Kidney capillary endothelial cell (primary cell): ENCODE results near the gene PNKD.
"Not testable (repeated sequence)": the region's sequence is repeated elsewhere in the genome, so short reads cannot be mapped to it uniquely, and the experiment has no call there.

Source experiments
- DNase-seq: peaks from one replicate; pipeline ENCODE4 v3.0.0-alpha.2; 2018; ENCODE audit warnings: low spot score

Gene PNKD

DNA sequence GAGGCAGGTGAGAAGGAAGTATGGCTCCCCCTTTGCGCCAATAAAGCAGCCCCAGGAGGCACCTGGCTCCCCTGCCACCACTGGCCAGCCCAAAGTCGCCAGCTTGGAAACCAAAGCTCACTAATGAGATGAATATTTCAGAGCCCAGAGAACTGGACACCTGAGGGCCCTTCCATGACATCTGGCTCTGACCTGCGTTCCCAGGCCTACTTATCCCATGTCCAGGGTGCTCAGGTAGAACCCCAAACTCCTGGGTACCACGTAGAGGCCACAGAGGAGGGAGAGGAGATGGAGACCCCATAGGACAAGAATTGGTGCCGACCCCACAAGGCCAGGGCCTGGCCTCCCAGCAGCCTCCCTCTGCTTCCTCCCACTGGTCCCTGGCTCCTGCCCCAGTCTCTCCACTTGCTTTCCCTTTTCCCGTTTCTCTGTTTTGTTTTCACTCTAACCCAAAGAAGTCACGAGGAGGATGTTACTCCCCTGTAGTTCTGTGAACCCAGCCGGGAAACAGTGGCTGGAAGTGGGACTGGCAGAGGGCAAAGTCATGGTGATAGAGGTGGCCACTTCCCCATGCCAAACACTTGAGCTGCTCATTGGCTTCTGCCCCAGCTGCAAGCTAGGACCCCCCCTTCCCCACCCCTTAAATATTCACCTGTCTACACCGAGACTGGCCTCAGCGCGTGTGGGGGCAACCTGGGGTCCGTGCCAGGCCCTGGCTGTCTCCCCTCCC lies 21.2 kb downstream of the PNKD start:
- DNase-seq = no peak

DNA sequence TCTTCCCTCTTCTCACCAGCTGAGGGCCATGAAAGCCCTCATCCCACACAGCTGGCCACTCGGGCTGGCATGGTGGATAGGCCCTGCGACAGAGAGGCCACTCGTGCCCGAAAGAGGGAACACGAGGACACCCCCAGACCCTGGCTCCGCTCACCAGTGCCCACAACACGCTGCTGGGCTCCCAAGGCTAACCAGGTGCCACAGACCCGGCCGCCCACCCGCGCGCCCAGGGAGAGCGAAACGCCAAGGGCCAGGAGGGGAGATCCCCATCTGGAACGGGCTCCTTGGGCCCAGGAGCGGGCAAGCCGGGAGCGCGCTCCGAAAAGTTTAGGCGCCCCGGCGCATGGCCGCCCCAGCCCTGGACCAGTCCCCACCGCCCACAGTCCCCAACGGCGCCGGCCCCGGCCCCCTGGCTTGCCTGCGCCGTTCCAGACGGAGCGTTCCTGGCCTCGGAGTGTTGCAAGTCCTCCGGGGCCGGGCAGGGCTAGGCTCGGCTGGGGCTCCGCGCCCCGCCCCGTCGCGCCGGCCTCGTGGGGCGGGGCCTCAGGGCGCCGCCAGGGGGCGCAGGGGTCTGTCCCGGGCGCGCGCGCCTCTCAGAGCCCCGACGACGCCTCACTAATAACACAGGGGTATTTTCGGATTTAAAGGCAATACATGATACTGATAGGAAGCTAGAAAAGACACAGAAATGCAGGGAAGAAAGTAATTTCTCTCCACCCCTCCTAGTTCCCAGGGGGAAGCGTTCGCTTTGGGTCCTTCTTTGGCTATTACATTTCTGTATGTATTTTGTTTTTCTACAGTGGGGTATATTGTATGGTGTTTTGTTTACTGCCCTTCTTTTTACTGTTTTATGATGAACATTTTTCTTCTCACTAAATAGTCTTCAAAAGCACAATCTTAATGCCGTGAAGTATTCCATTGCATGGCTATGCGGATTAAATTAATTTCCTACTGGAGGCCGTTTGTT lies 22.0 kb downstream of the PNKD start, which contains the start of gene TMBIM1:
Gene TMBIM1 (minus strand): TSS at position 456 of the 967 bp plus-strand sequence. CDS start 10,362 bp downstream, outside the sequence.
- DNase-seq = peak; percentile 68

DNA sequence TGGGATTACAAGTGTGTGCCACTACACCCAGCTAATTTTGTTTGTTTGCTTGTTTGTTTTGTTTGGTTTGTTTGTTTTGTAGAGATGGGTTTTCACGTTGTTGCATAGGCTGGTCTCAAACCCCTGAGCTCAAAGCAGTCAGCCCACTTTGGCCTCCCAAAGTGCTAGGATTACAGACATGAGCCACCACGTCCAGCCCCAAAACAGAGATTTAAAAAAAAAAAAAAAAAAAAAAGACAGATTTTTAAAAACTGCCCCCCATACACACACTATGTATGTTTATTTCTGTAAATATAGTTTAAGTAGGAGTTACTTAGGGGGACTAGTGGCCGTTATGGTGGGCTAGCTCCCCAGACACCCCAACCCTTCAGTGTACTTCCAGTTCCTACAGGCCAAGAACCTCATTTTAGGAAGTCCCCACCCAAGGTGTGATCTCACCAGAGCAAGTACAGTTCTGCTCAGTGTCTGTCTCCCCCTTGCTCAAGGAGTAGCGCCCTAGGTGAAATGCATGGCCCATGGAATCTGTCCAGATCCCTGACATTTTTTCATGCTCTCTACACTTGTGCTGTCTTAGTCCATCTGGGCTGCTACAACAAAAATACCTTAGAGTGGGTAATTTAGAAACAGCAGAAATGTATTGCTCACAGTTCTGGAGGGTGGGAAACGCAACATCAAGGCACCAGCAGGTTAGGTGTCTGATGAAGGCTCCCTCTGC lies 23.6 kb downstream of the PNKD start:
- DNase-seq = no peak

DNA sequence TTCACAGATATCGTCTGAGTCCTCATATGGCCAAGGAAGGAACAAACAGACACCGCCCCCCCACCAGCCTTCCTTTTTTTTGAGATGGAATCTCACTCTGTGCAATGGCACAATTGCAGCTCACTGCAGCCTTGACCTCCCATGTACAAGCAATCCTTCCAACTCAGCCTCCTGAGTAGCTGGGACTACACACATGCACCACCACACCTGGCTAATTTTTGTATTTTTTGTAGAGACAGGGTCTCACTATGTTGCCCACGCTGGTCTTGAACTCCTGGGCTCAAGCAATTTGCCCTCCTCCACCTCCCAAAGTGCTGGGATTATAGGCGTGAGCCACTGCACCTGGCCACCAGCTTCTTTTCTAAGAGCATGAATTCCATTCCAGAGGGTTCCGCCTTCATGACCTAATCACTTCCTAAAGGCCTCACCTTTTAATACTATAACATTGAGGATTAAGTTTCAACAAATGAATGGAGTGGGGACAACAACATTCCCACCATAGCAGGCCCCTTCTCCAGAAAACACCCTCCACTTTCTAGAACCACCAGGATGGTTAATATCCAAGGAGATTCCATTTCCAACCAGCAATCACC lies 24.2 kb downstream of the PNKD start:
- DNase-seq = no peak

DNA sequence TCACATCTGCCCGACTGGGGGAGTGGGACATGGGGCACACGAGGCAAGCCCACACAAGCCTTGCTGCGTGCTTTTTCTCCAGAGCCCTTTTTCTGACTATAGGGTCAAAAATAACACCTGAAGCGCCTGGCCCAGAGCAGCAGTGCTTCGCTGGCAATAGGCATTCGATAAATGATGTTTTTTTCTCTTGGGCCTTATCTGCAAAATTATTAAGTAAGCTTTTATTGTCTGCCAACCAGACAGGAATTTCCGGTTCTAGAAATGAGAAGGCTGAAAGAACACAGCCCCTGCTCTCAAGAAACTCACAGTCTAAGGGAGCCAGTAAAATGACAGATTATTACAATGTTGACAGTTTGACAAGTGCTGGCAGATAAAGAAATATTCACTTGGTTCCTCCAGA lies 24.7 kb downstream of the PNKD start:
- peak; percentile 41 for DNase-seq

DNA sequence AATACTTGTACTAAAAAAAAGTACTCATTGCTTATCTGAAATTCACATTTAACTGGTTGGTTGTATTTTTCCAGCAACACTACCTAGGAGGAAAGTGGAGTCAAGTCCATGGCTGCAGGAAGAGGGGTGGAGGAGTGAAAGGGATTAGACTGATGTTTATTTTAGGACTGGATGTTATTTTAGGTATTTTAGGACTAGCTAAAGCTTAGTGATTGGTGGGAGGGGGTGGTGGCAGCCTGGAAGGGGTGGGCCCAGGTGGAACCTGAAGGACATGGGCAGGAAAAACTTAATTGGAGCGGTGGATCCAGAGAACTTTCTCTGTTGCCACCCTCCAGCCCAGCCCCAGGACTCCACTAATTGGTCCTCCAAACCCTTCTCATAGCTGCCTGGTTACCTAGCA lies 25.9 kb downstream of the PNKD start:
- DNase-seq = no peak

DNA sequence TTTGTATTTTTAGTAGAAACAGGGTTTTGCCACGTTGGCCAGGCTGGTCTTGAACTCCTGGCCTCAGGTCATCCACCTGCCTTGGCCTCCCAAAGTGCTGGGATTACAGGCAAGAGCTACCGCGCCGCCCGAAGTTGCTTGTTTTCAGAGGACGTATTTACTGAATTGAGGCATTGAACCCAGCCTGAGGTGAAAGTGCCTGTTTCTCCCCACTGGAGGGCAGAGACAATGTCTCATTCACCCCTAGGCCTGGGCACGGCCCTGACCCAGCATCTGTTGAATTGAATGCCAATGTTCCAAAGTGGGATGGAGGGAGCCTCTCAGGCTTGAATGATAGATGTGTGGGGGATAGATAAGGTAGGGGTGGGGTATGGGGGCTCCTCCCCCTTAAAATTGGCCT lies 26.5 kb downstream of the PNKD start:
- no peak for DNase-seq

DNA sequence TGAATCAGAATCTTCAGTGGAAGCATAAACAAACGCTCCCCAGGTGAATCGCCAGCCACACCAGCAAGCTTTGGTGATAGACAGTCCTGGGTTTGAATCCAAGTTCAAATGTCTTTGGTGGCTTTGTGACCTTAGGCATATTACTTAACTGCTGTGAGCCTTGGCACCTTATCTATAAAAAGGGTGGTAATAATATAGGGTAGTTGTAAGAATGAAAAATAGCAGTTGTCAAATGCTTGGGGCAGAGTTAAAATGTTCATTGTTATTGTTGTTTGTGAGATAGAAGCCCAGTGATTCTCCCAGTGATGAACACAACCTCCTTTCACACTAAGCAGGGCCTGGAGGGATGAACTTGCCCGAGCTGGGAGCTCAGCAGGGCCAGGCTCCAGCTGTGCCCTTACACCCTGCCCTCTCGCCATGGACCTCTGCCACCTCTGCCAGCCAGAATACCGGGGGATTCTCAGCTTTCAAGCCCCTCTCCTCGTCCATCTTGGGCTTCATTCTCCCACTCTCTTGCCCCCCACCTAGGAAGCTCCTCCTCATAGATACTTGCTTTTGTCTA lies 28.1 kb downstream of the PNKD start:
- DNase-seq = no peak

DNA sequence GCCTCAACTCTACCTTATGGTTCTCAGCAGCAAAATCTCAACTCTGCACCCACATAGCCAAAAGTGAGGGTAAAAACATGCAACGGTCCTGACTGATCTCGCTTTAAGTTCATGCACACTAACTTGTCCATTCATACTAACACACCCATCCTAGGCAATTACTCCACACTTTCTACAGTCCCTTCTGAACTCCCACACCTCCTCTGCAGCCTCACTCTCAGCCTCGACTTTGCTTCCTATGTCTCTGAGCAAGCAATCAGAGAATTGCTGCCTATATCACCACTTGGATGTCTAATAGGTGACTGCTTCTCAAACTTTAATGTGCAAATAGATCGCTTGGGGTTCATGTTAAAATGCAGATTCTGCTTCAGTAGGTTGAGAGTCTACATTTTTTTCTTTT lies 29.8 kb downstream of the PNKD start:
- no peak for DNase-seq

DNA sequence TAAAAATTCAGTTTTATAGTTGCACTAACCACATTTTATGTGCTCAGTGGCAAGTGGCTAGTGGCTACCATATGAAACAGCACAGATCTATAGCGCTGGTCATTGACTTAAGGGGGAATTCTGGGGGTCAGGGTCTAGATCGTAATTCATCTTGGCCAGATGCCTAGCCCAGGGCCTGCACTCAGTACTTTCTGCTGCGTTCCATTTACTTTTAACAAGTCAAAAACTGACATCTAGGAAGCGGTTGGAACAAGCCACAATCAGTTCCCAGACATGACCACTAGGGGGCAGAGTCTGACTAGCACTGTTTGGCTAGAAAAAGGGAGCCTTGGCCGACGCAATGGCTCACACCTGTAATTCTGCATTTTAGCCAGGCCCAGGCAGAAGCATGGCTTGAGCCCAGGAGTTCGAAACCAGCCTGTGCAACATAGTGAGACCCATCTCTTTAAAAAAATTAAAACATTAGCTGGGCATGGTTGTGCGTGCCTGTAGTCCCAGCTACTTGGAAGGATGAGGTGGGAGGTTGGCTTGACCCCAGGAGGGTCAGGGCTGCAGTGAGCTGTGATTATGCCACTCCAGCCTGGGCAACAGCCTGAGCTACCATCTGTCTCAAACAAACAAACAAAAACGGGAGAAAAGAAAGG lies 31.0 kb downstream of the PNKD start:
- DNase-seq = peak; percentile 75

DNA sequence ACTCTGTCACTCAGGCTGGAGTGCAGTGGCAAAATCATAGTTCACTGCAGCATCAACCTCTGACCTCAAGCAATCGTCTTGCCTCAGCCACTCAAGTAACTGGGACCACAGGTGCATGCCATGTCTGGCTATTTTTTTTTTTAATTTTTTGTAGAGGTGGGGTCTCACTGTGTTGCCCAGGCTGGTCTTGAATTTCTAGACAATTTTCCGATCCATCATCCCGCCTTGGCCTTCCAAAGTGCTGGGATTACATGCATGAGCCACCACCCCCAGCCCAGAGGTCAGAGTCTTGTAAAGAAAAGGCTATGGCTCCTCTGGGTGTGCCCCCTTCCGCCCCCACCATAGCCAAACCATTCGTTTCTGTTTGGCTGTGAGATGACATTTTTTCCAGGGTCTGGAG lies 35.1 kb downstream of the PNKD start:
- no peak for DNase-seq

DNA sequence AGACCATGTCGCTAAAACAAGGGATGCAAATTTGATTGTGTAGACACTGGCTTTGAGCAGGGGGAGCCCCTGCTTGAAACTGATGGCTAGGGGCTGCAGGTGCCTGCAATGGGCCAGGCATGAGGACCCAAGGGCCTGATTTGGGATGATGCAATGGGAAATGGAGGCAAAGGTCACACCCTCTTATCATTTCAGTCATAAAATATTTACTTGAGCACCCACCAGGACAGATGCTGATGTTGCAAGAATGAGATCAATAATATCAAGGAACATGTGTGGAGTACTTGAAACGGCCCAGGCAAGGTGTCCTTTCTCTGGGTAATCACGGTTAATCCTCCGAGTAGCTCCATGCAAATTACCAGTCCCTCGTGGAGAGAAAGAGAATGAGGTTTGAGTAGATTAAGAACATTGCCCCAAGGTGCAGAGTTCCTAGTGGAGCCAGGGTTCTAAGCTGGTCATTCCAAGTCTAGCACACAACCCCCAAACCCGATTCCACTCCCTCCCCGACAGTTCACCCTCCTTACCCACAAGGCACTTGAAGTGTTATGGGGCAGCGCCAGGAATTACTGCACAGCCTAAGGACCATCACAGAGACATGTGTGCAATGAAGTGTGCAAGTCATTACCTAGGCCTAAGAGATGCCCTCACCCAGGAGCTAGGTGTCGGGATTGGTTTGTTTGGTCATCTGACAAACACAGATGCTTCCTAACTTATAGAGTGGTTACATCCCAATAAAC lies 36.0 kb downstream of the PNKD start:
- DNase-seq = no peak

DNA sequence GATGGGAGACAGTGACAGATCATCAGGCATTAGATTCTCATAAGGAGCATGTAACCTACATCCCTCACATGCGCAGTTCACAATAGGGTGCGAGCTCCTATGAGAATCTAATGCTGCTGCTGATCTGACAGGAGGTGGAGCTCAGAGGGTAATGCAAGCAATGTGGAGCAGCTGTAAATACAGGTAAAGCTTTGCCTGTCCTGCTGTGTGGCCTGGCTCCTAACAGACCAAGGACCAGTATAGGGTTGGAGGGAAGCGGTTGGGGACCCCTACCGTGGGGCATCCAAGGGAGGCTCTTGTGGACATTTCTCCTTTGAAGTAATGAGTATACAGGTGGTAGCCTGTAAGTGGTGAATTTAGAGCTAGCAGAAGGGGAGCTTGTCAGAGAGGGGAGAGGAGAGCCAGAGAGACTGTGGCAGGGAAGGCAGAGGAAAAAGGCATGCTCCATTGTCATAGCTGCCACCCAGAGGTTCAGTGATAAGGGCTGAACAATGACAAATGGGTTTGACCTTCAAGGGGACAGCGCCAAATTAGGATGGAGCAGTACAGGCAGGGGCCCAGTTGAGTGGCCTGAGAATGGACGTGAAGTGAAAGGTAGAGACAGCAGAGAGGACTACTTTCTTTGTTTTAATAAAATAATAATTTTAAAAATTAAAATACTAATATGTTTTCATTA lies 37.2 kb downstream of the PNKD start:
- DNase-seq = no peak

DNA sequence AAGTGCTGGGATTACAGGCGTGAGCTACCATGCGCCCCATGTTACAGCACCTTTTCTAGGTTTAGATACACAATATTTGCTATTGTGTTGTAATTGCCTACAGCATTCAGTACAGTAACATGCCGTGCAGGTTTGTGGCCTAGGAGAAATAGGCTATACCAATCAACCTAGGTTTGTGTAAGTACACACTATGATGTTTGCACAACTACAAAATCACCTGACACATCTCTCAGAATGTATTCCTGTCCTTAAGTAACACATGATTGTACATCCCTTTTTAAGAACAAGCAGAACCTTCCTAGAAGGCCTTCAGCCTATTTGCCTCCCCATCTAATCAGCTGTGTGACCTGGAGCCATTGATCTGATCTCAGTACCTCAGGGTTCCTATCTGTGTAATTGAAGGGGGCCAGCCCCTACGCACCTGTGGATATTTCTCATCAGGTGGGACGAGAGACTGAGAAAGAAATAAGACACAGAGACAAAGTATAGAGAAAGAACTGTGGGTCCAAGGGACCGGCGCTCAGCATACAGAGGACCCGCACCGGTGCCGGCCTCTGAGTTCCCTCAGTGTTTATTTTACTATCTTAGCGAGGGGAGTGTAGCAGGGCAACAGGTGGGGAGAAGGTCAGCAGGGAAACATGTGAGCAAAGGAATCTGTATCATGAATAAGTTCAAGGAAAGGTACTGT lies 40.7 kb downstream of the PNKD start:
- no peak for DNase-seq

DNA sequence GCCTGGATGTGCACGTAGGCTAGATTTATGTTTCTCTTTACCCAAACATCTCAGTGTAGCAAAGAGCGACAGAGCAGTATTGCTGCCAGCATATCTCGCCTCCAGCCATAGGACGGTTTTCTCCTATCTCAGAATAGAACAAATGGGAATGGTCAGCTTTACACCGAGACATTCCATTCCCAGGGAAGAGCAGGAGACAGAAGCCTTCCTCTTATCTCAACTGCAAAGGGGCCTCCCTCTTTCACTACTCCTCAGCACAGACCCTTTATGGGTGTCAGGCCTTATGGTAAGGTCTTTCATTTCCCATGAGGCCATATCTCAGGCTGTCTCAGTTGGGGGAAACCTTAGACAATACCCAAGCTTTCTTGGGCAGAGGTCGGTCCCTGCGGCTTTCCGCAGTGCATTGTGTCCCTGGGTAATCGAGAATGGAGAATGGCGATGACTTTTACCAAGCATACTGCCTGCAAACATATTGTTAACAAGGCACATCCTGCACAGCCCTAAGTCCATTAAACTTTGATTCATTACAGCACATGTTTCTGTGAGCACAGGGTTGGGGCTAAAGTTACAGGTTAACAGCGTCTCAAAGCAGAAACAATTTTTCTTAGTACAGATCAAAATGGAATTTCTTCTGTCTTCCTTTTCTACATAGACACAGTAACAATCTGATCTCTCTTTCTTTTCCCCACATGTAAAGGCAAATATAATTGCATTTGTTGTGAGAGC lies 41.4 kb downstream of the PNKD start:
- DNase-seq = not testable (repeated sequence)

DNA sequence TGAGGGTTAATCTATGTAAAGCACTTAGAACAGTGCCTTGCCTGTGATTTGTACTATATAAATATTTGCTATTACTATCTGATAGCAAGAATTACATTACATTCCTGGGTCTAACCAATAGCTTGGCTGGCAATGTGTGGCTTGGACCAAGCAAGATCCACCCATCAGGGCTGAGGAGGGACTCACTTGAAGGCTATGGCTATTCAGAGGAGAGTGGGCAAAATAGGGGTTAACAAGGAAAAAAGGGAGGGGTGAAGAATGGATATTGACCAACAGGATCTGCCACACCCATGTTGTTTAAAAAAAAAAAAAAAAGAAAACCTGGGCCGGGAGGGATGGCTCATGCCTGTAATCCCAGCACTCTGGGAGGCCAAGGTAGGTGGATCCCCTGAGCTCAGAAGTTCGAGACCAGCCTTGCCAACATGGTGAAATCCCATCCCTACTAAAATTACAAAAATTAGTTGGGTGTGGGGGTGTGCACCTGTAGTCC lies 42.0 kb downstream of the PNKD start:
- DNase-seq = no peak

DNA sequence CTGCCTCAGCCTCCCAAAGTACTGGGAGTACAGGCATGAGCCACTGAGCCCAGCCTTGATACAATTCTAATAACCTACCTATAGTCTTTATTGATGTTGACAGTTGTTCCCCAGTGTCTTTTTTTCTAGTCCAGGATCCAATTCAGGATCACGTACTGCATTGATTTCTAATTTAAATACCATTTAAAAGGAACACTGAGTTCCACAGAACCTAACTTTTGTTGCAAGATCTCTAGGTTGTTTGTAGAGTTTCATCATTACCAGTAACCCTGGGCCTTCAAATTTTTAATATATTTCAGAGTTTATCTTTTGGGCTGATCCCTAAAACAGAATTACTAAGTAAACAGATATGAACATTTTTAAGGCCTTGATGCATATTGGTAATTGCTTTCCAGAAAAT lies 43.0 kb downstream of the PNKD start:
- DNase-seq = no peak

DNA sequence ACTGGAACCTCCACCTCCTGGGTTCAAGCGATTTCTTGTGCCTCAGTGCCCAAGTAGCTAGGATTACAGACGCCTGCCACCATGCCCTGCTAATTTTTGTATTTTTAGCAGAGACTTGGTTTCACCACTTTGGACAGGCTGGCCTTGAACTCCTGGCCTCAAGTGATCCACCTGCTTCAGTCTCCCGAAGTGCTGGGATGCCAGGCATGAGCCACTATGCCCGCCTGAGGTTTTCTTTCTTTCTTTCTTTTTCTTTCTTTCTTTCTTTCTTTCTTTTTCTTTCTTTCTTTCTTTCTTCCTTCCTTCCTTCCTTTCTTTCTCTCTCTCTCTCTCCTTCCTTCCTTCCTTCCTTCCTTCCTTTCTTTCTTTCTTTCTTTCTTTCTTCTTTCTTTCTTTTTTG lies 44.4 kb downstream of the PNKD start:
- not testable (repeated sequence) for DNase-seq
